CD14-positive monocyte (primary cell): Measurements from ENCODE around the gene CD46. TPM values are rescaled to one million over a fixed set of nuclear protein-coding genes. Genes with fewer than 3 reads are reported as not detected.

Experiments
- DNase-seq, 3 donors: peaks; one replicate each; pipeline ENCODE4 v3.0.0-alpha.2; 2011 to 2022
- H2AFZ ChIP-seq: 2 replicates; pipeline ENCODE4 v1.6.0; 2012; ENCODE audit warnings: mild to moderate bottlenecking, low read depth, low read length, inconsistent platforms; ENCODE audit not compliant: insufficient read depth, poor library complexity, severe bottlenecking
- H3K27ac ChIP-seq, 2 donors: 1 replicate in 1 of 2; 2 replicates in 1 of 2; pipeline ENCODE4 v1.5.1; 2012 to 2013; ENCODE audit warnings: low read length in 2 of 2, control low read depth in 1 of 2, inconsistent platforms in 1 of 2, low read depth in 1 of 2, mild to moderate bottlenecking in 1 of 2
- H3K27me3 ChIP-seq, 2 donors: one replicate each; pipeline versions ENCODE4 v1.6.0 to v1.6.1; 2011 to 2013; ENCODE audit warnings: low read length in 2 of 2; ENCODE audit not compliant: control insufficient read depth in 2 of 2, insufficient read depth in 2 of 2
- H3K36me3 ChIP-seq, 2 donors: replicated peaks in 1 of 2; 1 replicate in 1 of 2; 2 replicates in 1 of 2; pipeline versions ENCODE4 v1.5.1 to v1.6.1; 2012 to 2013; ENCODE audit warnings: low read length in 2 of 2, control low read depth in 1 of 2, inconsistent platforms in 1 of 2, mild to moderate bottlenecking in 1 of 2; ENCODE audit not compliant: insufficient read depth in 2 of 2, control insufficient read depth in 1 of 2
- H3K4me1 ChIP-seq, 2 donors: 1 replicate in 1 of 2; 2 replicates in 1 of 2; pipeline versions ENCODE4 v1.5.1 to v1.6.1; 2012 to 2013; ENCODE audit warnings: low read length in 2 of 2, control low read depth in 1 of 2, inconsistent platforms in 1 of 2, mild to moderate bottlenecking in 1 of 2, moderate library complexity in 1 of 2; ENCODE audit not compliant: insufficient read depth in 2 of 2, control insufficient read depth in 1 of 2
- H3K4me2 ChIP-seq: replicated peaks from 2 replicates; pipeline ENCODE3; 2012; ENCODE audit warnings: low read length, moderate library complexity, mild to moderate bottlenecking; ENCODE audit not compliant: poor library complexity, severe bottlenecking; ENCODE audit errors: extremely low read depth
- H3K4me3 ChIP-seq, 3 experiments: fragments of 200-600 bp in 1 of 3; sonication (generic) in 1 of 3; replicated peaks in 1 of 3; 1 replicate in 2 of 3; 2 replicates in 1 of 3; pipeline ENCODE4 v1.5.1; 2011 to 2013; ENCODE audit warnings: low read length in 3 of 3, mild to moderate bottlenecking in 3 of 3, control low read depth in 2 of 3, low read depth in 2 of 3, inconsistent platforms in 1 of 3, moderate library complexity in 1 of 3
- H3K79me2 ChIP-seq: 2 replicates; pipeline ENCODE4 v1.6.0; 2012; ENCODE audit warnings: mild to moderate bottlenecking, control low read depth, inconsistent platforms, low read length, moderate library complexity; ENCODE audit not compliant: insufficient read depth
- H3K9ac ChIP-seq: 2 replicates; pipeline ENCODE4 v1.6.0; 2017; ENCODE audit warnings: low read length, mild to moderate bottlenecking; ENCODE audit not compliant: insufficient read depth, poor library complexity, severe bottlenecking
- H3K9me3 ChIP-seq, 2 donors: replicated peaks in 1 of 2; 1 replicate in 1 of 2; 2 replicates in 1 of 2; pipeline versions ENCODE4 v1.5.1 to v1.6.1; 2012 to 2013; ENCODE audit warnings: low read length in 2 of 2, control low read depth in 1 of 2; ENCODE audit not compliant: control insufficient read depth in 1 of 2, insufficient read depth in 1 of 2
- H4K20me1 ChIP-seq: 2 replicates; pipeline ENCODE4 v1.6.0; 2012; ENCODE audit warnings: mild to moderate bottlenecking, low read length, control low read depth, moderate library complexity; ENCODE audit not compliant: insufficient read depth
- H3K27ac Mint-ChIP-seq, 7 donors: one replicate each; pipeline ENCODE4 v1.8.0; 2020; ENCODE audit warnings: mild to moderate bottlenecking in 7 of 7, mixed read lengths in 7 of 7, moderate library complexity in 6 of 7, inconsistent platforms in 2 of 7
- H3K27me3 Mint-ChIP-seq, 3 donors: one replicate each; pipeline ENCODE4 v1.8.0; 2021 to 2022; ENCODE audit warnings: low read depth in 3 of 3, mild to moderate bottlenecking in 3 of 3, mixed read lengths in 3 of 3, moderate library complexity in 3 of 3, inconsistent platforms in 1 of 3
- H3K36me3 Mint-ChIP-seq, 2 donors: one replicate each; pipeline ENCODE4 v1.8.0; 2020; ENCODE audit warnings: mixed read lengths in 2 of 2, inconsistent platforms in 1 of 2, mild to moderate bottlenecking in 1 of 2
- H3K4me1 Mint-ChIP-seq: one replicate; pipeline ENCODE4 v1.8.0; 2020; ENCODE audit warnings: mild to moderate bottlenecking, mixed read lengths
- H3K4me3 Mint-ChIP-seq, 2 donors: one replicate each; pipeline ENCODE4 v1.8.0; 2020; ENCODE audit warnings: mild to moderate bottlenecking in 2 of 2, mixed read lengths in 2 of 2, moderate library complexity in 1 of 2
- H3K9me3 Mint-ChIP-seq, 7 donors: one replicate each; pipeline ENCODE4 v1.8.0; 2020 to 2022; ENCODE audit warnings: mixed read lengths in 7 of 7, mild to moderate bottlenecking in 6 of 7, moderate library complexity in 6 of 7, inconsistent platforms in 2 of 7
- WGBS: methylation state at CpG from one replicate; pipeline ENCODE4 v1.1.5; 2013; ENCODE audit warnings: missing lambda C conversion rate; ENCODE audit not compliant: insufficient coverage; 5-methylcytosine and 5-hydroxymethylcytosine counted together
- intact Hi-C, 2 donors: fragments of 100-400 bp; cut with micrococcal nuclease; formaldehyde crosslinking; loops; one replicate each; pipeline versions ENCODE4 v1.15.0 to v1.15.1; 2023
- polyA plus RNA-seq, 3 donors: library from polyadenylated mRNA; depleted of rRNA in 1 of 3; unstranded in 2 of 3; stranded (reverse) in 1 of 3; fragments of 300-500 nt in 2 of 3; fragments of >200 nt in 1 of 3; fragmentation: Illumina TruSeq in 2 of 3; gene quantifications; 1 replicate in 2 of 3; 2 replicates in 1 of 3; pipeline ENCODE4 v1.2.3, GENCODE V29; 2012 to 2021
- TF ChIP-seq, protein P1 (sequence below): fragments of 200-600 bp; IDR thresholded peaks from one replicate; pipeline ENCODE4 v1.8.0; 2022; ENCODE audit warnings: antibody characterized with exemption, mild to moderate bottlenecking

CD46 gene
- polyA plus RNA-seq, 3 donors: 139 to 259 (median 210) TPM

GRCh38 chr1:207803678-207804077, 51.8 kb downstream of the CD46 start:
- H3K36me3 Mint-ChIP-seq: peaks cover 78 to 83% of the 10 kb centered on the region in 2 donors
- peaks cover 0 to 3% (median 0%) of the 10 kb centered on the region in 3 donors for H3K27me3 Mint-ChIP-seq
- WGBS: 97% methylated on average over 9 of the region's 9 CpGs
- Histone ChIP-seq H2AFZ (no peak overlapping the region), H3K4me1 (peaks cover 35 to 36% of the 10 kb centered on the region in 2 donors), H3K27ac (no peak overlapping the region), H3K79me2 (no peaks in the 10 kb centered on the region), H4K20me1 (peaks cover 40% of the 10 kb centered on the region), H3K9ac (no peak overlapping the region), H3K4me2 (no peak overlapping the region), H3K27me3 (no peaks in the 10 kb centered on the region), H3K36me3 (peaks cover 44 to 79% of the 10 kb centered on the region in 2 donors), H3K4me3 (no peak overlapping the region), H3K9me3 (no peaks in the 10 kb centered on the region)
- peaks cover 40% of the 10 kb centered on the region for H3K4me1 Mint-ChIP-seq
- intact Hi-C loops: no loop called here
- H3K9me3 Mint-ChIP-seq: no peaks in the 10 kb centered on the region
- no peak for DNase-seq
- no peak overlapping the region for H3K4me3 Mint-ChIP-seq
- TF ChIP-seq, protein P1, sequence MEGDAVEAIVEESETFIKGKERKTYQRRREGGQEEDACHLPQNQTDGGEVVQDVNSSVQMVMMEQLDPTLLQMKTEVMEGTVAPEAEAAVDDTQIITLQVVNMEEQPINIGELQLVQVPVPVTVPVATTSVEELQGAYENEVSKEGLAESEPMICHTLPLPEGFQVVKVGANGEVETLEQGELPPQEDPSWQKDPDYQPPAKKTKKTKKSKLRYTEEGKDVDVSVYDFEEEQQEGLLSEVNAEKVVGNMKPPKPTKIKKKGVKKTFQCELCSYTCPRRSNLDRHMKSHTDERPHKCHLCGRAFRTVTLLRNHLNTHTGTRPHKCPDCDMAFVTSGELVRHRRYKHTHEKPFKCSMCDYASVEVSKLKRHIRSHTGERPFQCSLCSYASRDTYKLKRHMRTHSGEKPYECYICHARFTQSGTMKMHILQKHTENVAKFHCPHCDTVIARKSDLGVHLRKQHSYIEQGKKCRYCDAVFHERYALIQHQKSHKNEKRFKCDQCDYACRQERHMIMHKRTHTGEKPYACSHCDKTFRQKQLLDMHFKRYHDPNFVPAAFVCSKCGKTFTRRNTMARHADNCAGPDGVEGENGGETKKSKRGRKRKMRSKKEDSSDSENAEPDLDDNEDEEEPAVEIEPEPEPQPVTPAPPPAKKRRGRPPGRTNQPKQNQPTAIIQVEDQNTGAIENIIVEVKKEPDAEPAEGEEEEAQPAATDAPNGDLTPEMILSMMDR: no peak
- peak overlapping the region in 1 of 7 donors; percentile 8 for H3K27ac Mint-ChIP-seq

DNA sequence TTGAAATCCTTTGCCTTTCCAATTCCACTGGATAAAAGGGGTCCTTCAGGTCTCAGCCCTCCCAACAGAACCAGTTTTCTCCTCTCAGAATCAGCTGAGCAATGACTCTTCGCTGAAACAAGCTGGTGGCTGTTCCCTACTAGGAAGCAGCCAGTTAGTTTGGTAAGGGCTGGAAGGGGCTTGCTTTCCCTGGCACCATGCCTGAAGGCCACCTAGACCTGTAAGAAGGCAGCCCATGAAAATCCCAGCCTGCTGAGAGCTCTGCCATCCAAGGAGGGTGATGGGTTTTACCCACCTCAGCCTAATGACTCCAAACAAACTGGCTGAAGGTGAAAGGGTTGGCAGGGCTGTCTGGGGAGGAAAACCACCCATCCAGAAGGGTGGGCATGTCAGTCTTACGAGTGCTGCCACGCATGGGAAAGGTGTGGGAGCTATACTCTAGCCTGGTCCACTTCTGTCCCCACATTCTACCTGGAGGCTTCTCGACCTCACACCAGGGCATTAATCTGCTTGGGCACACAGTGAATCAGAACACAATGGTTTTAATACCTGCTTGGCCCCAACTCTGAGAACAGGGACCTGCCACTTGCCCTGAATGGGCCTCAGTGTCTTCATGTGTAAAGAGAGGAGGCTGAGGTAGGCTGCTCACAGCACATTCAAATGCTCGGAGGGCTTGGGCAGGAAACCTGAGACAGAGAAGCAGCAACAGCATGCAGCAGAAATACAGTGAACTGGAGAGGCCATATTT, 53.0 kb downstream of the CD46 start:
- H3K36me3 Mint-ChIP-seq: peaks cover 88 to 92% of the 10 kb centered on the region in 2 donors
- H3K27ac Mint-ChIP-seq: no peak overlapping the region
- Histone ChIP-seq H3K79me2 (no peaks in the 10 kb centered on the region), H3K27ac (no peak overlapping the region), H3K4me2 (no peak overlapping the region), H3K36me3 (peaks cover 53 to 88% of the 10 kb centered on the region in 2 donors), H3K9ac (no peak overlapping the region), H2AFZ (no peak overlapping the region), H3K4me1 (peaks cover 30 to 31% of the 10 kb centered on the region in 2 donors), H4K20me1 (peaks cover 40% of the 10 kb centered on the region), H3K9me3 (no peaks in the 10 kb centered on the region), H3K27me3 (no peaks in the 10 kb centered on the region), H3K4me3 (no peak overlapping the region)
- H3K9me3 Mint-ChIP-seq: no peaks in the 10 kb centered on the region
- H3K4me1 Mint-ChIP-seq: peaks cover 39% of the 10 kb centered on the region
- DNase-seq: no peak
- no peak overlapping the region for H3K4me3 Mint-ChIP-seq
- TF ChIP-seq, protein P1: no peak
- H3K27me3 Mint-ChIP-seq: peaks cover 0 to 3% (median 0%) of the 10 kb centered on the region in 3 donors
- WGBS: 100% methylated on average over 1 of the region's 5 CpGs
- intact Hi-C loops: no loop called here
